NB4 (cell line): ENCODE data around the gene TUBA3D.
"Not testable (repeated sequence)": the region's sequence is repeated elsewhere in the genome, so short reads cannot be mapped to it uniquely, and the experiment has no call there.

Experiments used
- MYC ChIP-seq: IDR thresholded peaks from 2 replicates; pipeline ENCODE4 v1.6.1; 2011; ENCODE audit warnings: low read depth, low read length
- POLR2A ChIP-seq: IDR thresholded peaks from 2 replicates; pipeline ENCODE4 v1.6.1; 2011; ENCODE audit warnings: mild to moderate bottlenecking; ENCODE audit not compliant: insufficient read length; ENCODE audit errors: extremely low read depth
- TF ChIP-seq, protein P1 (sequence below): IDR thresholded peaks from one replicate; pipeline ENCODE4 v1.5.1; 2012; ENCODE audit warnings: low read depth, low read length
- TF ChIP-seq, protein P2 (sequence below): IDR thresholded peaks from 2 replicates; pipeline ENCODE4 v1.6.1; 2011; ENCODE audit warnings: low read depth, low read length

DNA sequence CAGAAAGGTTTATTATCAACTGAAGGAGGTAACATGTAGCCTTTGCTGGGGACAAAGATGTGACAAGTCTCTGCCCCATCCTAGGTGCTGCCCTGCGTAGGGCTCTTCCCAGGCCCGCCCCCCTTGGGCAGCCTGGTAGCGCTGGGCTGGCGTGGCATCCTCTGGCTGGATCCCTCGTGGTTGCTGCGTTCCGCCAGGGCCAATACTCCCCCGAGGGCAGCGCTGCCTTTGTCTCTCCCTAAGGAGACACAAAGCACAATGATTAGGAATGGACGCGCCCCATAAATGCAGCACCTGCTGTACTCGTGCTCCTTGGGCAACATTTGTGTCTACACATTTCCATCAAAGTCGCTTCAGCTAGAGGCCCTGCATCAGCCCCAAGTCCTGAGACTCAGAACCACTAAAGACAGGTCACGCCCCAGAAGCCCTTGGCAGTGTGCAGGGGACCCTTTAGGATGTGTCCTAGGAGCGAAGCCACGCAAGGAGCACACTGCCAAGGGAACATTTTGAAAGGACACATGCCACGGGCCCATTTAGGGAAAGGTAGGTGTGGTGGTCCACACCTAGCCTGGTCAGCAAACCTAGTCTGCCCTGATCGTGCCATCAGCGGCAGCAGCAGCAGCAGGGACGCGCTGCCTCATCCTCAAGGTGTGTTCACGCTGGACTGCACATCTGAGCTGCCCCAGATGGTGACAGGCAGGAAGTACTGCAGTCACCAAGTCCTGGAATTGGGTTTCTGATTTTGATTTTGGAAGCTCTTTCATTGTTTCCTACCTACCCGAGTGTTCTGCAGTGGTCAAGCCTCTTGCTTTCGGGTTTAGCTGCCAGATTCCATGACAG is 8.3 kb downstream of the TUBA3D start:
- TF ChIP-seq POLR2A, MYC: not testable (repeated sequence)
- TF ChIP-seq, protein P1, sequence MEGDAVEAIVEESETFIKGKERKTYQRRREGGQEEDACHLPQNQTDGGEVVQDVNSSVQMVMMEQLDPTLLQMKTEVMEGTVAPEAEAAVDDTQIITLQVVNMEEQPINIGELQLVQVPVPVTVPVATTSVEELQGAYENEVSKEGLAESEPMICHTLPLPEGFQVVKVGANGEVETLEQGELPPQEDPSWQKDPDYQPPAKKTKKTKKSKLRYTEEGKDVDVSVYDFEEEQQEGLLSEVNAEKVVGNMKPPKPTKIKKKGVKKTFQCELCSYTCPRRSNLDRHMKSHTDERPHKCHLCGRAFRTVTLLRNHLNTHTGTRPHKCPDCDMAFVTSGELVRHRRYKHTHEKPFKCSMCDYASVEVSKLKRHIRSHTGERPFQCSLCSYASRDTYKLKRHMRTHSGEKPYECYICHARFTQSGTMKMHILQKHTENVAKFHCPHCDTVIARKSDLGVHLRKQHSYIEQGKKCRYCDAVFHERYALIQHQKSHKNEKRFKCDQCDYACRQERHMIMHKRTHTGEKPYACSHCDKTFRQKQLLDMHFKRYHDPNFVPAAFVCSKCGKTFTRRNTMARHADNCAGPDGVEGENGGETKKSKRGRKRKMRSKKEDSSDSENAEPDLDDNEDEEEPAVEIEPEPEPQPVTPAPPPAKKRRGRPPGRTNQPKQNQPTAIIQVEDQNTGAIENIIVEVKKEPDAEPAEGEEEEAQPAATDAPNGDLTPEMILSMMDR: not testable (repeated sequence)
- TF ChIP-seq, protein P2, sequence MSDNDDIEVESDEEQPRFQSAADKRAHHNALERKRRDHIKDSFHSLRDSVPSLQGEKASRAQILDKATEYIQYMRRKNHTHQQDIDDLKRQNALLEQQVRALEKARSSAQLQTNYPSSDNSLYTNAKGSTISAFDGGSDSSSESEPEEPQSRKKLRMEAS: not testable (repeated sequence)
